ENCODE measurements around the gene NELL2. TPM values are rescaled to one million over a fixed set of nuclear protein-coding genes. Genes with fewer than 3 reads are reported as not detected.

The NELL2 gene
- total RNA-seq, 2 experiments from 2014 or later = 99.7 to 106 TPM

DNA sequence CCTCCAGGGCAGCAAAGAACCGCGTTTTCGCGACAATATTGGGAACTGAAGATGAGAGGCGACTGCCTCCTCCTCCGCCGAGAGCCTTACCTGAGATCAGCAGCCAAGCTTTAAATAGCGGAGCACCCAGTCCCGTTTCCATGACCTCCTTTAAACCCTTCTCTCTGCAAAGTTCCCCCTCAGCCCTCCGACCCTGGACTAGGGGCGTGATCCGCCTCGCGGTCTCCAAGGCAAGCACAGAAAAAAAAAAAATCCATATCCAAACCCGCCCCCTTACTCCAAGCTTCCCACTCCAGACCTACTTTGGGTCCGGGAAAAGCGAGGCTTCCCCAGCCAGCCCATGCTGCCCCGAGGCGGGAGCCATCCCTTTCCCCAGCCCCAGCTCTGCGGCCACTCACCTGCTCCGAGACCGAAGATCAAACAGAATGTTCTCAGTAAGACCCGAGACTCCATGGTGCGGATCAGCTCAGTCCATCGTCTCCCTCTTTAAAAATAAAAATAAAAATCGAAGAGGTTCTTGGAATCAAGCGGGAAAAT is 630 bp downstream of the NELL2 start:
- peak; percentile 5 for ATAC-seq
- H3K4me3 Mint-ChIP-seq = peak overlapping the region; percentile 98
- no peak for TF ChIP-seq CTCF (IDR thresholded peaks at IDR 0.05)

DNA sequence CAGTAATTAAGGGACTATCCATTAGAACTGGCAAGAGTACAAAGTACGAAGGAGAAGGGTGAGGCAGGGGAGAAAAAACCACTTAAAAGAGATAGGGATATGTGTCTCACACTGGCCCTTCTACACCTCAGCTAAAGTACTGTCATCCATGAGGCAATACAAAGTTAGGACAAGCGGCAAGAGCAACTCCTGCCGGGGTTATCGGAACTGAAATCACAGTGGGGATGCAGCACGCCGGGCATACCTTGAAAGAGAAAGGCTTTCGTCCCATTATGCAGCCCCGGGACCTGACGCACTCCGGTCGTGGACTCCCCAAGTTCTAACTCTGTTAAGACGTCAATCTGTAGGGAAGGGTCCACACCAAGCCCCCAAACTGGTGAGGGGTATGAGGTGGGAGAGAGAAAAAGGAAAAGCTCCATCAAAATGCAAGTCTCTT is 1.1 kb downstream of the NELL2 start:
- no peak for TF ChIP-seq CTCF (IDR thresholded peaks at IDR 0.05)
- peak overlapping the region; percentile 96 for H3K27ac Mint-ChIP-seq
- H3K9me3 Mint-ChIP-seq = peaks cover 14% of the 10 kb centered on the region
- POLR2A ChIA-PET = interaction anchor here (0.7 to 3.4 kb wide), 11 partner anchors 8 to 121 kb away, joined by 3 to 31 read pairs (median 8); no protein-coding TSS in a partner anchor
- peak overlapping the region; percentile 98 for H3K4me3 Mint-ChIP-seq
- ATAC-seq (peak; percentile 3), DNase-seq (peak; percentile 45)
- H3K27me3 Mint-ChIP-seq = no peaks in the 10 kb centered on the region
- peaks cover 33% of the 10 kb centered on the region for H3K36me3 Mint-ChIP-seq (ENCODE audit: low read depth)
- peaks cover 29% of the 10 kb centered on the region for H3K4me1 Mint-ChIP-seq (ENCODE audit: low read depth)
- CTCF ChIA-PET = interaction anchor here (0.8 to 8.6 kb wide), 23 partner anchors 13 to 123 kb away, joined by 3 to 172 read pairs (median 5); no protein-coding TSS in a partner anchor
- intact Hi-C loops (cut with micrococcal nuclease) = loop anchor here (2.0 to 5.0 kb wide), 3 partner anchors 38 to 98 kb away; no protein-coding TSS in a partner anchor

More for the DNA sequence above, 630 bp downstream of the NELL2 start:
- peak; percentile 36 for DNase-seq
- peaks cover 28% of the 10 kb centered on the region for H3K36me3 Mint-ChIP-seq (ENCODE audit: low read depth)
- H3K4me1 Mint-ChIP-seq (ENCODE audit: low read depth) = peaks cover 24% of the 10 kb centered on the region
- H3K9me3 Mint-ChIP-seq = peaks cover 12% of the 10 kb centered on the region
- H3K27me3 Mint-ChIP-seq = no peaks in the 10 kb centered on the region
- peak overlapping the region; percentile 96 for H3K27ac Mint-ChIP-seq
- intact Hi-C loops (cut with micrococcal nuclease) = loop anchor here (2.0 to 5.0 kb wide), 2 partner anchors 63 to 98 kb away; no protein-coding TSS in a partner anchor
- CTCF ChIA-PET = interaction anchor here (0.8 to 8.6 kb wide), 23 partner anchors 10 to 124 kb away, joined by 3 to 172 read pairs (median 6); no protein-coding TSS in a partner anchor
- POLR2A ChIA-PET = interaction anchor here (0.6 to 3.4 kb wide), 15 partner anchors 9 to 121 kb away, joined by 3 to 31 read pairs (median 7); no protein-coding TSS in a partner anchor

GRCh38 chr12:44873898-44874297 is 2.2 kb downstream of the NELL2 start:
- Mint-ChIP-seq H3K9me3 (peaks cover 11% of the 10 kb centered on the region), H3K36me3 (ENCODE audit: low read depth) (peaks cover 44% of the 10 kb centered on the region), H3K27ac (peak overlapping the region; percentile 96), H3K4me1 (ENCODE audit: low read depth) (peaks cover 40% of the 10 kb centered on the region), H3K4me3 (peak overlapping the region; percentile 98), H3K27me3 (no peaks in the 10 kb centered on the region)
- ATAC-seq = no peak
- intact Hi-C loops (cut with micrococcal nuclease) = loop anchor here (2.0 to 5.0 kb wide), 2 partner anchors 37 to 61 kb away; no protein-coding TSS in a partner anchor
- CTCF ChIA-PET = interaction anchor here (0.9 to 8.6 kb wide), 21 partner anchors 12 to 122 kb away, joined by 3 to 172 read pairs (median 6); no protein-coding TSS in a partner anchor
- TF ChIP-seq CTCF (IDR thresholded peaks at IDR 0.05) = peak; percentile 63
- POLR2A ChIA-PET = interaction anchor here (0.7 to 3.4 kb wide), 8 partner anchors 13 to 120 kb away, joined by 3 to 31 read pairs (median 5); no protein-coding TSS in a partner anchor
- DNase-seq = no peak

DNA sequence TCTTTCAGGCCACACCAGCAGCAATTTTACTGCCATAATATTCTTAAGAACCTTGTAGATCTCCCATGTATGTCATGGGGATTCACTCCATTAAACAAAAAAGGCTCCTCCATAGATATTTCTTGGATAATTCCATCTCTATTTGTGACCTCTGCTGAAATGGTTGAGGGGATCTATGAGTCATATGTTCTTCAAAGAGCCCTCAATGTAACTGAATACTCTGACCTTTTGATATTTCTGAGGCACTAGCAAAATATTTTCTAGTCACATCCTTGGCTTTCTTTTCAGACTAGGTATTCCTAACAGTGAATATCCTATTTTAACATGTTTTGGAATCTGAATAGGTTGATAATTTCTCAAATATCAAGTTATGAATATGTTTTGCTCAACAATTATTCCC is 6.6 kb downstream of the NELL2 start:
- Mint-ChIP-seq H3K36me3 (ENCODE audit: low read depth) (peaks cover 76% of the 10 kb centered on the region), H3K4me1 (ENCODE audit: low read depth) (peaks cover 60% of the 10 kb centered on the region), H3K27me3 (no peaks in the 10 kb centered on the region), H3K27ac (peak overlapping the region; percentile 82), H3K4me3 (peak overlapping the region; percentile 98), H3K9me3 (peaks cover 27% of the 10 kb centered on the region)
- peak; percentile 45 for ATAC-seq
- intact Hi-C loops (cut with micrococcal nuclease) = no loop called here
- DNase-seq = no peak
- ChIA-PET CTCF (interaction anchor here (0.7 to 1.4 kb wide), 2 partner anchors 8 to 11 kb away, joined by 3 to 4 read pairs; no protein-coding TSS in a partner anchor), POLR2A (no interaction called here)
- TF ChIP-seq CTCF (IDR thresholded peaks at IDR 0.05) = no peak

DNA sequence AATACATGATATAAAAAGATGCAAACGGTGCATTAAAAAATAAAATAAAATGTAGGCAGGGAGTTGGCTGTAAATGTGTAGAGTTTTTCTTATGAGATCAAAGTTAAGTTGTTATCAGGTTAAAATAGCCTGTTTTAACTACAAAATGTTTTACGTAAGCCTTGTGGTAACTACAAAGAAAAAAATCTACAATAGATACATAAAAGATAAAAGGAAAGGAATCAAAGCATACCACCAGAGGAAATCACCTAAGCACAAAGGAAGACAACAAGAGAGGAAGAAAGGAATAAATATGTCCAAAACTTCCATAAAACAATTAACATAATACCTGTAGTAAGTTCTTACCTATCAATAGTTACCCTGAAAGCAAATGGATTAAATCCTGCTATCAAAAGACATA is 12.2 kb downstream of the NELL2 start:
- POLR2A ChIA-PET = no interaction called here
- no peak for TF ChIP-seq CTCF (IDR thresholded peaks at IDR 0.05)
- Mint-ChIP-seq H3K4me3 (no peak overlapping the region), H3K9me3 (peaks cover 41% of the 10 kb centered on the region), H3K36me3 (ENCODE audit: low read depth) (peaks cover 71% of the 10 kb centered on the region), H3K27ac (peak overlapping the region; percentile 47), H3K4me1 (ENCODE audit: low read depth) (peaks cover 62% of the 10 kb centered on the region), H3K27me3 (no peaks in the 10 kb centered on the region)
- ATAC-seq = no peak
- intact Hi-C loops (cut with micrococcal nuclease) = no loop called here
- CTCF ChIA-PET = interaction anchor here (0.9 to 5.0 kb wide), 5 partner anchors 12 to 89 kb away, joined by 3 to 35 read pairs (median 4); partner anchors contain the start of gene NELL2
- DNase-seq = no peak

Data from activated CD8-positive, alpha-beta T cell treated with anti-CD3 and anti-CD28 coated beads for 36 hours (primary cell).